H9 (cell line): ENCODE results near the gene SDC3. TPM values are rescaled to one million over a fixed set of nuclear protein-coding genes. Genes with fewer than 3 reads are reported as not detected.
A peak's percentile ranks its signal among the peaks of the same experiment; 100 is the strongest.

Experiments
- DNase-seq: peaks from one replicate; pipeline ENCODE4 v3.0.0-alpha.2; 2017
- H2AFZ ChIP-seq: one replicate; pipeline ENCODE4 v1.6.1; 2013; ENCODE audit warnings: mild to moderate bottlenecking, low read length, control low read depth, moderate library complexity
- H2AK5ac ChIP-seq: 2 replicates; pipeline ENCODE4 v1.6.1; 2013; ENCODE audit warnings: low read length, control low read depth, mixed read lengths; ENCODE audit not compliant: insufficient read length
- H2BK120ac ChIP-seq: one replicate; pipeline ENCODE4 v1.6.1; 2013; ENCODE audit warnings: low read depth, mild to moderate bottlenecking, low read length, control low read depth, inconsistent platforms; ENCODE audit not compliant: poor library complexity, severe bottlenecking
- H2BK12ac ChIP-seq: 2 replicates; pipeline ENCODE4 v1.6.1; 2013; ENCODE audit warnings: low read length, control low read depth, mixed read lengths, low read depth; ENCODE audit not compliant: insufficient read length
- H2BK15ac ChIP-seq: 2 replicates; pipeline ENCODE4 v1.6.1; 2013; ENCODE audit warnings: low read depth, low read length, control low read depth
- H2BK20ac ChIP-seq: one replicate; pipeline ENCODE4 v1.6.1; 2013; ENCODE audit warnings: low read depth, mild to moderate bottlenecking, low read length, control low read depth, inconsistent platforms; ENCODE audit not compliant: poor library complexity, severe bottlenecking
- H2BK5ac ChIP-seq: 2 replicates; pipeline ENCODE4 v1.6.1; 2013; ENCODE audit warnings: low read length, control low read depth, mixed read lengths; ENCODE audit not compliant: insufficient read length
- H3K14ac ChIP-seq: 2 replicates; pipeline ENCODE4 v1.6.1; 2013; ENCODE audit warnings: low read length, control low read depth; ENCODE audit not compliant: insufficient read depth
- H3K18ac ChIP-seq: 2 replicates; pipeline ENCODE4 v1.6.1; 2013; ENCODE audit warnings: low read depth, mild to moderate bottlenecking, mixed read lengths, low read length, control low read depth; ENCODE audit not compliant: insufficient read length
- H3K23ac ChIP-seq: 2 replicates; pipeline ENCODE4 v1.6.1; 2013; ENCODE audit warnings: low read length, control low read depth, mixed read lengths, low read depth; ENCODE audit not compliant: insufficient read length
- H3K23me2 ChIP-seq: 2 replicates; pipeline ENCODE4 v1.6.1; 2013; ENCODE audit warnings: low read depth, mild to moderate bottlenecking, mixed read lengths, low read length, control low read depth; ENCODE audit not compliant: insufficient read length, poor library complexity, severe bottlenecking
- H3K27ac ChIP-seq: 2 replicates; pipeline ENCODE4 v1.5.1; 2013; ENCODE audit warnings: low read length, control low read depth, mixed read lengths, low read depth; ENCODE audit not compliant: insufficient read length
- H3K27me3 ChIP-seq: 2 replicates; pipeline ENCODE4 v1.6.1; 2013; ENCODE audit warnings: low read length, control low read depth, inconsistent platforms; ENCODE audit not compliant: insufficient read depth
- H3K4ac ChIP-seq: 2 replicates; pipeline ENCODE4 v1.6.1; 2013; ENCODE audit warnings: low read depth, mild to moderate bottlenecking, control low read depth, inconsistent platforms, low read length, moderate library complexity
- H3K4me1 ChIP-seq: 2 replicates; pipeline ENCODE4 v1.6.1; 2013; ENCODE audit warnings: low read length, control low read depth, inconsistent platforms; ENCODE audit not compliant: insufficient read depth
- H3K4me2 ChIP-seq: 2 replicates; pipeline ENCODE4 v1.6.1; 2013; ENCODE audit warnings: low read length, control low read depth, mixed read lengths; ENCODE audit not compliant: insufficient read length, insufficient read depth
- H3K56ac ChIP-seq: 2 replicates; pipeline ENCODE4 v1.6.1; 2013; ENCODE audit warnings: low read depth, mild to moderate bottlenecking, mixed read lengths, low read length, control low read depth; ENCODE audit not compliant: insufficient read length
- H3K79me1 ChIP-seq: 2 replicates; pipeline ENCODE4 v1.6.1; 2013; ENCODE audit warnings: low read depth, mild to moderate bottlenecking, moderate library complexity, low read length, control low read depth, inconsistent platforms; ENCODE audit not compliant: insufficient read depth, poor library complexity, severe bottlenecking
- H3K79me2 ChIP-seq: 2 replicates; pipeline ENCODE4 v1.6.1; 2013; ENCODE audit warnings: low read length, control low read depth, inconsistent platforms; ENCODE audit not compliant: insufficient read depth
- H3K9ac ChIP-seq: 2 replicates; pipeline ENCODE4 v1.6.1; 2013; ENCODE audit warnings: low read length, control low read depth, mixed read lengths; ENCODE audit not compliant: insufficient read length; ENCODE audit errors: extremely low read depth
- H3K9me3 ChIP-seq: one replicate; pipeline ENCODE4 v1.6.1; 2013; ENCODE audit warnings: low read depth, low read length, inconsistent platforms; ENCODE audit not compliant: control insufficient read depth
- H3T11ph ChIP-seq: one replicate; pipeline ENCODE4 v1.6.1; 2013; ENCODE audit warnings: mild to moderate bottlenecking, low read length, control low read depth, inconsistent platforms
- H4K20me1 ChIP-seq: one replicate; pipeline ENCODE4 v1.6.1; 2013; ENCODE audit not compliant: control insufficient read depth, insufficient read length, insufficient read depth
- H4K5ac ChIP-seq: 2 replicates; pipeline ENCODE4 v1.6.1; 2013; ENCODE audit warnings: low read depth, mild to moderate bottlenecking, mixed read lengths, low read length, control low read depth; ENCODE audit not compliant: insufficient read length
- H4K8ac ChIP-seq: replicated peaks from 2 replicates; pipeline ENCODE4 v1.6.1; 2013; ENCODE audit warnings: low read length, control low read depth, mixed read lengths, low read depth; ENCODE audit not compliant: insufficient read length
- H4K91ac ChIP-seq: 2 replicates; pipeline ENCODE4 v1.6.1; 2013; ENCODE audit warnings: low read depth, mild to moderate bottlenecking, moderate library complexity, mixed read lengths, low read length, control low read depth; ENCODE audit not compliant: insufficient read length
- H3K27ac Mint-ChIP-seq, 3 experiments: 2 replicates in 2 of 3; 3 replicates in 1 of 3; pipeline ENCODE4 v1.8.0; 2020 to 2021; ENCODE audit warnings: mixed read lengths in 3 of 3, mild to moderate bottlenecking in 1 of 3, moderate library complexity in 1 of 3
- H3K27me3 Mint-ChIP-seq: 2 replicates; pipeline ENCODE4 v1.8.0; 2021; ENCODE audit warnings: low read depth, mild to moderate bottlenecking, moderate library complexity, mixed read lengths
- H3K36me3 Mint-ChIP-seq, 3 experiments: 2 replicates in 2 of 3; 3 replicates in 1 of 3; pipeline ENCODE4 v1.8.0; 2020 to 2021; ENCODE audit warnings: low read depth in 3 of 3, mixed read lengths in 3 of 3; ENCODE audit not compliant: insufficient read depth in 1 of 3
- H3K4me1 Mint-ChIP-seq, 2 experiments: 2 replicates each; pipeline ENCODE4 v1.8.0; 2020; ENCODE audit warnings: mixed read lengths in 2 of 2
- H3K4me3 Mint-ChIP-seq, 2 experiments: 2 replicates in 1 of 2; 3 replicates in 1 of 2; pipeline ENCODE4 v1.8.0; 2020 to 2021; ENCODE audit warnings: mild to moderate bottlenecking in 2 of 2, mixed read lengths in 2 of 2, moderate library complexity in 1 of 2
- H3K9me3 Mint-ChIP-seq, 2 experiments: 2 replicates in 1 of 2; 3 replicates in 1 of 2; pipeline ENCODE4 v1.8.0; 2020; ENCODE audit warnings: mild to moderate bottlenecking in 2 of 2, mixed read lengths in 2 of 2, moderate library complexity in 1 of 2
- CTCF ChIP-seq: fragments of 200-600 bp; sonication (generic); conservative IDR thresholded peaks from 3 replicates; pipeline ENCODE4 v1.8.0; 2021; ENCODE audit warnings: antibody characterized with exemption, mild to moderate bottlenecking
- WGBS: extraction: QIAGEN DNeasy Blood & Tissue Kit; methylation state at CpG from one replicate; pipeline ENCODE4 v1.1.7; 2013; ENCODE audit warnings: missing lambda C conversion rate, low lambda C conversion rate, mixed read lengths; ENCODE audit not compliant: insufficient read length; ENCODE audit errors: extremely low coverage; 5-methylcytosine and 5-hydroxymethylcytosine counted together
- total RNA-seq: library from RNA; stranded (reverse); gene quantifications from 2 replicates; pipeline ENCODE4 v1.2.1, GENCODE V29; 2021

Gene SDC3
- total RNA-seq, 1 experiment from 2014 or later = 25.9 TPM

GRCh38 chr1:30911059-30911954, 2.7 kb upstream of the SDC3 start:
- Histone ChIP-seq H4K91ac (no peak overlapping the region), H3K9ac (no peak overlapping the region), H3K4me2 (no peak overlapping the region), H3K56ac (no peak overlapping the region), H3K79me1 (no peaks in the 10 kb centered on the region), H2BK15ac (no peak overlapping the region), H3K14ac (no peak overlapping the region), H3K9me3 (no peaks in the 10 kb centered on the region), H2AK5ac (no peak overlapping the region), H3K23me2 (peaks cover 7% of the 10 kb centered on the region), H3K27ac (no peak overlapping the region), H3K27me3 (no peaks in the 10 kb centered on the region), H3K23ac (no peak overlapping the region), H2BK5ac (no peak overlapping the region), H3K4me1 (peaks cover 5% of the 10 kb centered on the region; the same call in 1 of the 2 replicates), H2BK120ac (no peak overlapping the region), H4K20me1 (peaks cover 4% of the 10 kb centered on the region), H2BK20ac (no peak overlapping the region), H3K79me2 (no peaks in the 10 kb centered on the region), H3K4ac (no peak overlapping the region), H4K8ac (no peak overlapping the region), H2BK12ac (no peak overlapping the region), H4K5ac (no peak overlapping the region), H3T11ph (no peak overlapping the region), H3K18ac (no peak overlapping the region), H2AFZ (no peak overlapping the region)
- H3K27me3 Mint-ChIP-seq = peaks cover 25% of the 10 kb centered on the region
- H3K36me3 Mint-ChIP-seq = no peaks in the 10 kb centered on the region
- peaks cover 27 to 38% of the 10 kb centered on the region in 2 experiments for H3K4me1 Mint-ChIP-seq
- no peaks in the 10 kb centered on the region for H3K9me3 Mint-ChIP-seq
- peak; percentile 91 for TF ChIP-seq CTCF
- DNase-seq = peak; percentile 90
- no CpG with 5 or more reads among the region's 9 CpGs for WGBS
- H3K4me3 Mint-ChIP-seq = no peak overlapping the region
- no peak overlapping the region for H3K27ac Mint-ChIP-seq
